IPS-18c (cell line): Measurements from ENCODE around the gene BBC3.

Source experiments
- H3K4me3 ChIP-seq: 2 replicates; pipeline ENCODE4 v1.7.0; 2013; ENCODE audit warnings: low read depth, mild to moderate bottlenecking, low read length, moderate library complexity; ENCODE audit not compliant: insufficient read depth
- H3K9me3 ChIP-seq: one replicate; pipeline ENCODE4 v1.6.1; 2013; ENCODE audit warnings: mild to moderate bottlenecking, low read length, moderate library complexity; ENCODE audit not compliant: control insufficient read depth, insufficient read depth

The BBC3 gene

DNA sequence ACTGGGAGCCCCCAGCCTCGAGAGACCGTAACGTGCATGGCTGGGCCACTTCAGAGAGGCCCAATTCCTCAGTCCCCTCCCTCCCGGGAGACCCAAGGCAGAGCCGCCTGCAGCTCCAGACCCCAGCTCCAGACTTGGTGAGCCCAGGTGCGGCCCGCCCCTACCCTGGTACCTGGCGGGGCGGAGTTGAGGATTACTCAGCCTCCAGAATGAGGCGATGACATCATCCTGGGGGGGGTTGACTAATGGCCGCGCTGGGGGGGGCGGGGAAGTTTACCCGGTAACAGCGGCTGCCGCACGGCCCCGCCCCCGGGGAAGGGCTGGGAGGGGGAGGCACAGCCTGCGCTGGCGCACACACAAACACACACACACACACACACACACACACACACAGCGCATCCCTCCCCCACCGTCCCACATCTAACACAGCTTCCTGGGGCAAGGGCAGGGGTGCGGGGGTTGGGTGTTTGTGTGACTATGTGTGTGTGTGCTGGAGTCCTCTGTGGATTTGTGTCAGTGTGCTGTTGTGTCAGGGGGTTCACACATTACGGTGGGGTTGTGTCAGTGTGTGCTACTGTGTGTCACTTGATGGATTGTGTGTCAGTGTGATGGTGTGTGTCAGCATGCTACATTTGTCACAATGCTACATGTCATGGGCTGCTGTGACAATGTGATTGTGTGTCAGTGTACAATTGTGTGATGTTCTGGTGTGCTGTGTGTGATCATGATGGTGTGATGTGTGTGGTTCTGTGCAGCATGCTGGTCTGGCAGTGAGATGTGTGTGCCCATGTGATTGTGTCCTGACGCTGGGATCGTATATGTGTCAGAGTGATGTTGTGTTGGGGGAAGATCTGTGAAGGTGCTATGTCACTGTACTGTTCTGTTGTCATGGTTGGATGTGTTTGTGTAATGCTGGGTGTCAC lies 10.3 kb upstream of the BBC3 start:
- Histone ChIP-seq H3K4me3 (peak overlapping the region; percentile 20), H3K9me3 (no peaks in the 10 kb centered on the region)

DNA sequence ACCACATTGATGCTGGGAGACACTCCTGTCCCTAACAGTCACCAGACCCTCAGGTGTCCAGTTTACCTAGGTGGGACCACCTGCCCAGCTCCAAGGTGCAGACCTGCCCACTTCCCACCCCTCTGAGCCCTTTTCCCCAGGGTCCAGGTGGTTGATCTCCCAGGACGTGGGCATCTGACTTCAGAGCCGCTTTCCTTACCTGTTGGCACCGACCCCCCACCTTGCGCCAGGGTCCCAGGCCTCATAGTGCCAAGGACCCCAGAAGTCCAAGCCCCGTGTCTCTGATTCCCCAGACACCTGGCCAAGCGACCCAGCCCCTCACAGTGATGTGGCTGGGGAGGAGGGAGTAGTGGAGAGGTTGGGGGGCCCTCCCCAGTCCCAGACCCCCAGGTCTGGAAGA lies 9.6 kb upstream of the BBC3 start:
- Histone ChIP-seq H3K9me3 (no peaks in the 10 kb centered on the region), H3K4me3 (peak overlapping the region; percentile 20; the same call in 1 of the 2 replicates)

GRCh38 chr19:47239610-47240296 lies 8.8 kb upstream of the BBC3 start:
- Histone ChIP-seq H3K9me3 (no peaks in the 10 kb centered on the region), H3K4me3 (0 out of 2 replicates have a peak overlapping the region, but pooled peaks have one; percentile 34)

DNA sequence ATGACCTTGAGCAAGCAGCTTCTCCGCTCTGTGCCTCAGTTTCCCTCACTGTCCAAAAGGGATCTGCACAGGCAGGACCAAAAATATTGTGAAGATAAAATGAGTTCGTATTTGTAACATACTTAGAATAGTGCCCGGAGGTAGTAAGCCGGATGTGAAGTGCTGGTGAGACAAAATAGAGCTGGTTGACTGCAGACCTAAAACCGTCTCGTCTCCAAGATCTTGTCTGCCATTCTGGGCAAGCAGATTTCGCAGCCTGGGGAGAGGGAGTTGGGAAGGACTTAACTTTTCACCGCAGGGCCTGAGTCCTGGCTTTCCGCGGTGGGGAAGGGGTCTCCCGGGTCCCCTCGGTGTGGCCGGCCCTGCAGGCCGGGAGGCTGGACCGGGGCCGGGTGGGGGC lies 8.2 kb upstream of the BBC3 start:
- Histone ChIP-seq H3K4me3 (peak overlapping the region; percentile 38; the same call in 1 of the 2 replicates), H3K9me3 (no peaks in the 10 kb centered on the region)

GRCh38 chr19:47236072-47236675 lies 5.2 kb upstream of the BBC3 start:
- H3K4me3 ChIP-seq = no peak overlapping the region

GRCh38 chr19:47232422-47233211 lies 1.6 kb upstream of the BBC3 start:
- H3K4me3 ChIP-seq = no peak overlapping the region
- no peaks in the 10 kb centered on the region for H3K9me3 ChIP-seq

More at GRCh38 chr19:47236072-47236675, 5.2 kb upstream of the BBC3 start:
- no peaks in the 10 kb centered on the region for H3K9me3 ChIP-seq

- H3K9me3 ChIP-seq = no peaks in the 10 kb centered on the region
- H3K4me3 ChIP-seq = peak overlapping the region; percentile 47; the same call in 1 of the 2 replicates
These were observed 436 bp upstream of the BBC3 start for GRCh38 chr19:47231215-47232054.

DNA sequence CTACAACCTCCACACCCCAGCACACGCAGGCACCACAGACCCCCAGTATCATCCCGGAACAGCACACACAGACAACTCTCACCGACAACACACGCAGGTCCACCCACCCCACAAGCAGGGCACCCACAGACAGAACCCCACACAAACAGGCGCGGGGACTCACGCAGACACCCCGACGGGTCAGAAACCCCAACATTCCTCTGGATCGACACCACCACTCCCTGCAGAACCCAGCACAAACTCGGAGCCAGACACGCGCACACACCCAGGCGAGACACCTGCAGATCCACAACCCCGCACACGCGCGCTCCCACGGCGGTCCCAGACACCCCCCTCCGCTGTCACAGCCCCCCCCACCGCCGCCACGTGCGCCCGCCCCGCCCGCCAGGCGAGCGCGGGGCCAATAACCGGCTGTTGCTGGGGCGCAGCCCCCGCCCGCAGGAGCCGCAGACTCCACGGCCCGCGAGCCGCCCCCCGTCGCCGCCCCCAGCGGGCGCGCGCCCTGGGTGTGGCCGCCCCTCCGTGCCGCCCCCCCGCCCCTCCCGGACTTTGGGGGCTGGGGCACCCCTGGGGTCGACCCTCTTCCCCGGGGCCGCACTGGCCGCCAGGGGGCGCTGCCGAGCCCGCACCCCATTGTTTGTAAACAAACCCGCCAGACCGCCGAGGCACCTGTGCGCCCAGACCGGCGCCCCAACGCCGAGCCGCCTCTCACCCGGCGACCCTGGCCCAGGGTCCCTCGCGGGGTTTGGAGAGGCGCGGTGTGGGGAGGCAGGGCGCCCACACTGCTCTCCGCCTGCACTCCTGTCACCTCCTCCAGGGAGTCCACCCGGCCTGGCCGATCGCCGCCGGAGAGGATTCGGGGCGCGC lies 712 bp downstream of the BBC3 start:
- peak overlapping the region; percentile 84 for H3K4me3 ChIP-seq
- no peaks in the 10 kb centered on the region for H3K9me3 ChIP-seq

DNA sequence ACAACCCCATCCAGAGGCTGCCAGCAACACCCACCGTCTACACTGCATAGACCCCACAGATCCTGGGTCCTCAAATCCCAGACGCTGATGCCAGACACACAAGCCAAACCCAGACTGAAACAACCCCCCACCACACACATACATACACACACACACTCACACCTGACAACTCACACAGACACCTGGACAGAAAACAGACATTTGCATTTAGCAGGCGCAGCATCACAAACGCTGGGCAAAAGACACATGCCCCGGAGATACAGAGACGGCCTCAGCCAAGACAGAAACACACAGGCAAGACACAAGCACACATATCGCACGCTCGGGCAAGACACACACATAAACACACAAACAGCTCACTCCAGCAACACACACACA lies 1.3 kb downstream of the BBC3 start:
- H3K4me3 ChIP-seq = peak overlapping the region; percentile 84
- H3K9me3 ChIP-seq = no peaks in the 10 kb centered on the region

DNA sequence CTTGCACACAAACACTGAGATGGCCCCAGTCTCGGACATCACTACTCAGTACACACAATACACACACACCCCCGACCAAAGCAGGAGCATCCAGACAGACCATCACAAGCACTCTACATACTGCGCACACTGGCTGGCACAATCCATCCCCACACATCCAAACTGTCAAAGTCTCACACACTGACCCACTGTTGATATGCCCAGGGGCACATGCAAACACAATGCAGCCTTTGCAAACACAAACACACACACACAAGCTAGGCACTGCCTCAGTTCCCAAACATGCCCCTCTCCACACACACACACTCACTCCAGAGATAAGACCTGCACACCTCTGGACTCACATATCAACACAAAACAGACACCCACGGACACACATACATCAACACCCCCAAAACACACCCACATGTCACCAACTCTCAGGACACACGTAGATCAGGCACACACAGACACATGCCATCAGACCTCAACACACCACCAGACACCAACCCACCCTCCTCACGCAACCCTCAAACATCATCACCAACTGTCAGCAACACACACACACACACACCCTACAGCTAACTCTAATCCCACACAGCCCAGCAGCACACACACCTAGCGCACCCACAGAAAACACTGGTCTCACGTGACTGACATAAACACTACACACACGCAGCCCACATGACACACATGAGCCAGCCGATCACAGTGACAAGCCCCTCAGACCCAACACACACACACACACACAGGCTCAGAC lies 1.9 kb downstream of the BBC3 start:
- H3K9me3 ChIP-seq = no peaks in the 10 kb centered on the region
- H3K4me3 ChIP-seq = peak overlapping the region; percentile 84

DNA sequence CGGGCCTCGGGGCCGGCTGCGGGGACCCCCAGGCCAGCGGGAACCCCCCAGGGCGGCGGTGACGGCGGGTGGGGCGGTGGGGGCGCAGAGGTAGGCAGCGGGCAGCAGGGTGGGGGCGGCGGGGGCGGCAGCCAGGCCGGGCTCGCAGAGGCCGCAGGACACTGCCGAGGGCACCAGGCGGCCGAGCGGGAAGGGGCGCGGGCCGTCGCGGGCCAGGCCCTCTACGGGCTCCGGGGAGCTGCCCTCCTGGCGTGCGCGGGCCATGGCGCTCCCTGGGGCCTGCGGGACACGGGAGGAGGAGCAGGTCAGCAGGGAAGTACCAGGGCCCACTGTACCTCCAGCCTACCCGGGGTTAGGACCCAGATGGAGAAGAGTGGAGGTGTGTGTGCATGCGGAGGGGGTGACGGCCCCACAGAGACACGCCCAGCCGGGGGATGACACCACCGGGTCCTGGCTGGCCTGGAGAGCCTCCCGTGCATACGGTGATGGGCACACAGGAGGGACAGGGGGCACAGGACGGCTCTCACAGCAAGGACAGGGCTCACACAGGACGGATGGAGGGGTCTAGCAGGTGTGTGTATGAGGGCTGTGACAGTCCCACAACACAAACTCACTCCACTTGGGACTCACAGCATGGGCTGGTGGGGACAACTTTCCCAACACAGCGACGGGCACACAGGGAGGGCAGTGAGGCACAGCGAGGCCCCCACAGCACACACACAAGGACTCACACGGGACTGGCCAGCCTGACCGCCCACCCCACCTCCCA lies 2.6 kb downstream of the BBC3 start:
- peak overlapping the region; percentile 84 for H3K4me3 ChIP-seq

DNA sequence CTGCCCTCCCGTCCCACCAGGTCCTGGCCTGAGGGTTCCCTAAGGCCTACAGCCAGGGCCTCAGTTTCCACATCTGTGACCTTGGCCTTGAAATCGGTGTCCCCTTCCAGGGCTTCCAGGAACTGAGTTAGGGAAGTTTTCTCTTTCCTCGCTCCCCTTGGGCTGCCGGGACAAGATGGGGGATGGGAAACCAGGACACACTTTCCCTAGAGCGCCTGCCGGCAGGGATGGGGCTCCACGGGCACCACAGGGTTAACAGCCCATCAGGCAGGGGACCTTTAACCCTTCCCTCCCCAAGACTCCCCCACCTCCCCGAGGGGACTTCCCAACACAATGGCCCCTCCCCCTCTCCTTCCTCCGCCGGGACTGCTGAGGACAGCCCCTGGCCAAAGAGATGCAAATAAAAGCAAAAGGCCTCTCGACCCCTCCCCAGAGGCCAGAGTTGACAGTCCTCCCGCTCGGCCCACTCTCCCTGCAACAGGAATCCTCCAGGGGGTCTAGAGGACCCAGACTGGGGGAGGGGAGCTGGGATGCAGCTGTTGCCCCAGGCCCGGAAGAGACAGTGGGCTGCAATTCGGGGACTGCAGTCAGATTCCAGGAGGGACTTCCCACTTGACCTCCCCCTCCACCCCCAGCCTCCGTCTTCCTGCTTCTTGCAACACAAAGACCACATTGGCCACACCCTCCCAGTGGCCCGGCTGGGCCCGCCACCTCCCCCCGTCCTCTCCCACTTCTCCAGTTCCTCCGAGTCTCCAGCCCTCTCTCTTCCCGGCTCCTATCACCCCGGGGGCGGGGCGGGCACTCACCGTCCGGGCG lies 3.4 kb downstream of the BBC3 start:
- peak overlapping the region; percentile 84; the same call in 1 of the 2 replicates for H3K4me3 ChIP-seq
- no peaks in the 10 kb centered on the region for H3K9me3 ChIP-seq

More for the DNA sequence above, 2.6 kb downstream of the BBC3 start:
- no peaks in the 10 kb centered on the region for H3K9me3 ChIP-seq

GRCh38 chr19:47226426-47227351 lies 4.3 kb downstream of the BBC3 start:
- Histone ChIP-seq H3K9me3 (no peaks in the 10 kb centered on the region), H3K4me3 (peak overlapping the region; percentile 66)
